RWPE1 (cell line): ENCODE data around the gene AUTS2.

Experiments used
- CTCF ChIA-PET: fragments of 350-600 bp; sonication (Branson Sonifier 250); formaldehyde crosslinking; extraction: SDS; loops from one replicate; lab custom pipeline; 2021; lab: Yijun Ruan, JAX
- POLR2A ChIA-PET: fragments of 400-600 bp; formaldehyde crosslinking; extraction: SDS; loops from one replicate; lab custom pipeline; 2020; ENCODE audit warnings: antibody characterized with exemption; ENCODE audit not compliant: low non-redundant PET; lab: Yijun Ruan, JAX
- DNase-seq: peaks from one replicate; pipeline ENCODE4 v3.0.0; 2012; ENCODE audit warnings: low spot score
- H3K27ac ChIP-seq: fragments of 450-650 bp; 2 replicates; pipeline ENCODE4 v1.5.1; 2017
- TF ChIP-seq, protein P1 (sequence below): fragments of 450-650 bp; conservative IDR thresholded peaks from 2 replicates; pipeline ENCODE4 v1.5.1; 2017; ENCODE audit warnings: low read depth, mild to moderate bottlenecking

AUTS2 gene

GRCh38 chr7:70616821-70617220 lies 1018.5 kb downstream of the AUTS2 start:
- ChIA-PET CTCF (interaction anchor here (0.6 kb wide), 1 partner anchor 1164 kb away, joined by 3 read pairs; no protein-coding TSS in a partner anchor), POLR2A (no interaction called here)
- DNase-seq, result no peak
- no peak overlapping the region for H3K27ac ChIP-seq
- TF ChIP-seq, protein P1, sequence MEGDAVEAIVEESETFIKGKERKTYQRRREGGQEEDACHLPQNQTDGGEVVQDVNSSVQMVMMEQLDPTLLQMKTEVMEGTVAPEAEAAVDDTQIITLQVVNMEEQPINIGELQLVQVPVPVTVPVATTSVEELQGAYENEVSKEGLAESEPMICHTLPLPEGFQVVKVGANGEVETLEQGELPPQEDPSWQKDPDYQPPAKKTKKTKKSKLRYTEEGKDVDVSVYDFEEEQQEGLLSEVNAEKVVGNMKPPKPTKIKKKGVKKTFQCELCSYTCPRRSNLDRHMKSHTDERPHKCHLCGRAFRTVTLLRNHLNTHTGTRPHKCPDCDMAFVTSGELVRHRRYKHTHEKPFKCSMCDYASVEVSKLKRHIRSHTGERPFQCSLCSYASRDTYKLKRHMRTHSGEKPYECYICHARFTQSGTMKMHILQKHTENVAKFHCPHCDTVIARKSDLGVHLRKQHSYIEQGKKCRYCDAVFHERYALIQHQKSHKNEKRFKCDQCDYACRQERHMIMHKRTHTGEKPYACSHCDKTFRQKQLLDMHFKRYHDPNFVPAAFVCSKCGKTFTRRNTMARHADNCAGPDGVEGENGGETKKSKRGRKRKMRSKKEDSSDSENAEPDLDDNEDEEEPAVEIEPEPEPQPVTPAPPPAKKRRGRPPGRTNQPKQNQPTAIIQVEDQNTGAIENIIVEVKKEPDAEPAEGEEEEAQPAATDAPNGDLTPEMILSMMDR, result no peak

DNA sequence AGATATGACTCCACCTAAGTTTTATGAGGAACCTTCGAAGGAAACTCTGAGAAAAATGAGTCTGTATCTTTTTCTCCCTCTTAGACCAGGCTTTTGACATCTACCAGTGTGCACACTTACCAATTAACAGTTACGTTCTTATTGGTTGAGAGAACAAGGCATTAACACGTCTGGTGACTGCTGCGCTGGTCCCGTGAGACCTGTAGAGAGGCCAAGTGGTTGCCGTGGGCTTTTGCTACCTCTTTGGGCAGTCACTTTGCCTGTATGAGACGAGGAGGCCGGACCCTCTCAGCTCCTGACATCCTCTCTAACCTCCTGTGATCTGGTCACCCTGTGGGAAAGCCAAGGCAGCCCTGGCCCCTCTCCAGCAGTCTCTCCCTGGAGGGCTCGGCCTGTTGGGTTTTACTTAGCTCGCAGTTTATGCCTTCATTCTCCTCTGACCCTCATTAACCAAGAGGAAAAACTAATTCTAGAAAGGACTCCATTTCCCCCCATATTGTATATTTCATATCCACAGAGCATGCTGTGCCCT lies 1019.8 kb downstream of the AUTS2 start:
- H3K27ac ChIP-seq, result no peak overlapping the region
- DNase-seq, result no peak
- POLR2A ChIA-PET, result no interaction called here
- TF ChIP-seq, protein P1, result no peak
- CTCF ChIA-PET, result no interaction called here

DNA sequence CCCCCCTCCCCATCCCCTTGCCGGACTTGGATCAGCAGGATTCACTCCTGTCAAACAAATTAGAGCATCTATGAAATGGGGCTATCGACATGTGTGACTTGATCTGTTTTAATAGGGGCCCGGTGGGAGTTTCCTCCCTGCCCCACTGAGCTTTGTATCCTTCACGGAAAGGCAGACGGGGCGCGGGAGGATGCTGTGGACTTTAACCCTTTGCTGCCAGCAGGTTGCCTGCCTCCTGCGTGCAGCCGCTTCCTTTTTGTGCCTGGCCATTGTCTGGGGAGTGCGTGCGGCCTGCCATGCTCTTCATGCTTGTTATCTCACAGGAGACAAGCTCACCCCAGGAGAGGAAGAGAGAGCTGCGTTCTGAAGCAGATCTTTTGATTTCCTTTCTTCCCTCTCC lies 1020.9 kb downstream of the AUTS2 start:
- H3K27ac ChIP-seq, result no peak overlapping the region
- POLR2A ChIA-PET, result no interaction called here
- no peak for DNase-seq

GRCh38 chr7:70619659-70620058 lies 1021.4 kb downstream of the AUTS2 start:
- no peak for DNase-seq
- TF ChIP-seq, protein P1, result no peak
- H3K27ac ChIP-seq, result no peak overlapping the region
- POLR2A ChIA-PET, result no interaction called here
- CTCF ChIA-PET, result interaction anchor here (1.0 kb wide), 1 partner anchor 79 kb away, joined by 6 read pairs; no protein-coding TSS in a partner anchor

More for the DNA sequence above, 1020.9 kb downstream of the AUTS2 start:
- CTCF ChIA-PET, result no interaction called here
- TF ChIP-seq, protein P1, result no peak

GRCh38 chr7:70620333-70621055 lies 1022.2 kb downstream of the AUTS2 start:
- ChIA-PET CTCF (interaction anchor here (1.0 kb wide), 1 partner anchor 78 kb away, joined by 6 read pairs; no protein-coding TSS in a partner anchor), POLR2A (no interaction called here)
- TF ChIP-seq, protein P1, result no peak
- H3K27ac ChIP-seq, result no peak overlapping the region
- no peak for DNase-seq

- no peak for DNase-seq
- CTCF ChIA-PET, result no interaction called here
- TF ChIP-seq, protein P1, result no peak
- POLR2A ChIA-PET, result no interaction called here
- H3K27ac ChIP-seq, result no peak overlapping the region
Measured at GRCh38 chr7:70621954-70622600, 1023.8 kb downstream of the AUTS2 start.
